Activated CD8-positive, alpha-beta memory T cell treated with anti-CD3 and anti-CD28 coated beads, Interleukin-2, amount 50 U/mL, for 1 hour (primary cell): ENCODE measurements around the gene PUS3.

ENCODE experiments used
- DNase-seq: peaks from one replicate; pipeline ENCODE4 v3.0.0-alpha.2; 2020; ENCODE audit errors: extremely low read depth

PUS3 gene

DNA sequence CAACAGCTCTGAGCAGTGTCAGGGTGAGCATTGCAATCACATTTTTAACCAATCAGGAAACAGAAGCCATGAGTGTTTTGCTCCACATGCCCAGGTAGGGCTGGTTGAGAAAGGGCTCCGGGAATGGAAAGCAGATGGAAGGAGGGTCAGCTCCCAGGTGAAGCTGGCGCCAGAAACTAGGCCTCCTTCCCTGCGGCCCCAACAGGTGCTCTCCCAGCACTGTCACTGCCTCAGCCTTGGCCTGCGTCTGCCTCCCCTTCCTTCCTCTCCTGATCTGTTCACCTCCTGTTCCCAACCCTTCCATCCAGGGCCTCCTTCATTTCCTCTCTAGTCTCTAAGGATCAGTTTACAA is 38.2 kb upstream of the PUS3 start:
- no peak for DNase-seq

DNA sequence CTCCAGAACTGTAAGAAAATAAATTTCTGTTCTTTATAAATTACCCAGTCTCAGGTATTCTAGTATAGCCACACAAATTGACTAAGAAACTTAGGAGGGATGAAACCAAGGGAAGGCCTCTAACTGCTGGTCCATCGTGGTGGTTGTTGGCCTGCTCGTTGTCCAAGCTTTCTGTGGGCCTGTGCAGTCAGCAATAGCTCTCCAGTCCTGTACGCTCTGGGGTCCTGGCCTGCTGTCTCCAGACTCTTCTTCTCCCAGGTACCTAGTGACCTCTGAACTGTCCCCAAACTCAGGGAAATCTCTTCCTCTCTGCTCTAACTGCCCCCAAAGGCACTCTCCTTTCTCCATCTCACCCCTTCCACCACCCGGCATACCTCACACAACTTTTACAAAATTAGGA is 37.1 kb upstream of the PUS3 start:
- DNase-seq = no peak

DNA sequence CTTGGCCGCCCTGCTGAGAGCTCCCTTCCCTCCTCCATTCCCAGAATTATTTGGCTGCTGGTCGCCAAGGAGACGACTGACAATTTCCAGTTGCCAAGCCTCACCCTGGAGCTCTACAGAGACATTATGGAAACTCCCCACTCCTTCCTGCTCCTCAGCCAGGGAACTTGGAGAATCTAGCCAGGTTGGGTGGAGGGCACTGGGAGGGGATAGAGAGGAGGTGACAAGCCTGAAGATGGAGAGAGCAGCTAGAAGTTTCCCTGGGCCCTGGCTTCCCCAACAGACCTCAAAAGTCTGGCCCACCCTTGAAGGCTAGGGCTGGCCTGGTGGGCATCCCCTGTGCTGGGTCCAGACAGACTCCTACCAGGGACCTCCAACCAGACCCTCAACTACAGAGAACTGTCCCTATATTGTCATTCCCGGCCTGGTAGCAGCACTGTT is 36.1 kb upstream of the PUS3 start:
- DNase-seq = no peak

DNA sequence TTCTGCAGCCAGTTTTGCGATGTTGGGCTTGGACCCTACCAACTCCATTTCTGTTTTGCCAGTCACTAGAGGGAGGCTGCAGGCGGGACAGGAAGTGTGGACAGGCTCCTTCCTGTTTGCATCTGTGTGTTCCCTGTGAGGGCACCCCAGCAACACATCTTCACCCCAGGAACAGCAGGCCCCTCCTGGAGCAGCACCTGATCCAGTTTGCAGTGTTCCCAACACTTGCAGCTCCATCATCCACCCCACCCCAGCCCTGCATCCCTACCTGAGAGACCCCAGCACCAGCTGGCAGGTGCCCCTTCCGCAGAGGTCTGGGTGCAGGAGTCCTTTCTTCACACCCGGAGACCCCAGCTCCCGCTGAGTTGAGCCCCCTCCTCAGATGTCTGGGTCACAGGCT is 35.4 kb upstream of the PUS3 start:
- no peak for DNase-seq

DNA sequence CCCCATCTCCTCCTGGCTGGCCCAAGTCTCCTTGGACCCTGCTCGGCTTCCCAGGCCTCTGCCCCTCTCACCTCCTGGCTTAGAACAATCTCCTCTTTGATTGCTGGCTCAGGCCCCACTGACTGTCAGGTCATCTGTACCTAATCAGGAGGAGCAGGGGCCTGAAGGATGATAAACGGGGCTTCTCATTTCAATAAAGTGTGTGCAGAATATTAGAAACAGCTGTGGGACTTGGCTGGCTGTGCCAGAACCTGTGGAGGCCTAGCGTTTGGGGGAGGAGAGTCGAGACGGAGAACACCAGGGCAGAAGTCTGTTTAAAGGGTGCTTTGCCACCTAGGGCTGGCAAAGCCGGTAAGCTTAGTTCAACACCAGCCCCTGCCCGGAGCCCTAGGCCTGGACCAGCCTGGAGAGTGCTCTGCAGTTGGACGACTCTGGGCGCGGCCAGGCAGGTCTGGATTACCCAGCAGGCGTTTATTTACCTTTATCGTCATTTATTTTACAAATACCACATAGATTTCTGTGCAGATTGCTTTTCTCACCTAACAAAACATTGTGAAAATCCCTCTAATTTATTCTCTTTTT is 32.7 kb upstream of the PUS3 start:
- no peak for DNase-seq

DNA sequence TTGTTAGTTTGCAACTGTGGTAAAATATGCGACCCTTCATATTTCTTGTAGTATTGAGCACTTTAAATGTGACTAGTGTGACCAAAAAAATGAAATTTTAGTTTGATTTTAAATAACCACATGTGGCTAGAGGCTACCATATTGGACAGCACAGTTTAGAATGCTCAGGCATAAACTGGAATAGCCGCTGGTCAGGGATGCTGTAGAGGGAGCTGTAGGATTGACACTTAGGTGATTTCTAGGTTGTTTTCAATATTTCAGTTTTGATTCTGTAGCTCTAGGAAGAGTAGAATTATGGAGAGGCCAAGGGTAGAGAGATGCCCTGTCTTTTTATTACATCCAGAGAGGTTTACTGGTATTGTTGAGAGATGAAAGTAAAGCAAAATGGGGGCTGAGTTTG is 32.0 kb upstream of the PUS3 start:
- DNase-seq = no peak

DNA sequence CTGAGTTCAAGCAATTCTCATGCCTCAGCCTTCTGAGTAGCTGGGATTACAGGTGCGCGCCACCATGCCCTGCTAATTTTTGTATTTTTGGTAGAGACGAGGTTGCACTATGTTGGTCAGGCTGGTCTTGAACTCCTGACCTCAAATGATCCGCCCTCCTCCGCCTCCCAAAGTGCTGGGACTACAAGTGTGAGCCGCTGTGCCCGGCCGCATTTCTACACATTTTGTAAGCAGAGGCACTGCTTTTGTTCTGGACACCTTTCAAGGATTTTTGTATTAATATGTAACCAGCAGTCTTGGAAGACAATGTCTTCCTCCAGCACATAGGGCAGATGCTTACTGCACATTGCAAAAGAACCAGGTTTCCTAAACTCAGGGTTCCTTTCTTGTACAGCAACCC is 31.5 kb upstream of the PUS3 start:
- no peak for DNase-seq

DNA sequence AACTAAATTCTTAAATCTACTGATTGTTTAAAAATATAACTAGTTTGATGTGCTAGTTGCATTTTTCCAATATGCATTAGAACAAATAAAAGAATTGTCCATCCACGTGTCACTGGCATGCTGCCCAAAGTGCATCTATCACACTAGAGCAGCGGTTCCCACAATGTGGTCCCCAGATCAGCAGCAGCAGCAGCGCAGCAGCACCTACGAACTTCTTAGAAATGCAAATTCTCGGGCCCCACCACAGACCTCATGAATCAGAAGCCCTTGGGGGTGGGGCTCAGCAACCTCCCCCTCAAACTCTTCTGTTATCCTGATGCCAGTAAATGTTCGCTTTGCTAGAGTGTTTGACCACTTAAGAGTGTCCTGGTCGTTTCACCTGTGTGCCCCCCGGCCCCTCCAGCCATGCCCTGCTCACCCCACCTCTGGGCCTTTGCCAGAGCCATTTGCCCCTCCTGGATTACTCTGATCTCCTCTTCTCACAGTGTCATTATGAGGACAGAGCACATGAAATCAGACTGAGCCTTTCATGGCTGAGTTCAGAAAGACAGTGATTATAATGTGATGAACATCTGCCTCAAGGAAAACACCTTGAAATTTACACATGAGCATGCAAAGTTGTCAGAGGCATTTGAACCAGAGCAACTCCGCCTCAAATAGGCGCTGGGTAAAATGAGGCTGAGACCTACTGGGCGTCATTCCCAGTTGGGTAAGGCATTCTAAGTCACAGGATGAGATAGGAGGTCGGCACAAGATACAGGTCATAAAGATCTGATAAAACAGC is 30.2 kb upstream of the PUS3 start:
- no peak for DNase-seq

DNA sequence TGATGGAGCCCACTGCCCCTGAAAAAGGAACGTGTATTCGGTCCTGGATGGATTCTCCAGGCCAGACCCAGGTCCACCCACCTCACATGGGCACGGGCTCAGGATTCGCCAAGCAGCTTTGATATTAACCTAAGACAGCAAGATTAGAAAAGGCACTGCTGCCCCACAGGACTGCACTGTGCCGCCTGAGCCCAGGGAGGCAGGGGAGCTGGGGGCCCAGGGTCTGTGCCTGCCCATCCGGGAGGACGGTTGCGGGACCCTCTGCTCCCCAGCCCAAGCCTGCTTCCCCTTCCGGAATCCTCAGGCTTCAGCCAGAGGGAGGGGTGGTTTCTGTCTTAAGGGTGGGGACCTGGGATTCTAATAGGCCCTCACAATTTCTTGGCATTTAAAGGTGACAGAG is 29.3 kb upstream of the PUS3 start:
- DNase-seq = no peak

DNA sequence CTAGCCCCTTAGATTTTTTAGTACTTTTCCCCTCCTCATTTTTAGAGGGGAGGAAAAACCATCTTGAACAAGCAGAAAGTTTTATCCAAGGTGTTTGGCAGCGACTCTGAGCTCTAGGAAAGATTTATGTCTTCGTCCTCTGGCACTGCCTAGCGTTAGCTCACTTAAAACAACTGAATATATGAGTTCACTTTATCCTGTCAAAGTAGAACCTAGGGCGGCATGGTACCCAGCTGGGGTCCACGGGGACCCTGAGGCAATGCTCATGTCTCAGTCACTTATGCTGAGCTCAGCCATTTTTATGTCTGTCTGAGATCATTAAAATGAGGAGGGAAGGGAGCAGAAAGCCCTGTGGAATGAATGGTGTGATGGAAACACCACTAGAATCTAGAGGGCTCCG is 28.7 kb upstream of the PUS3 start:
- no peak for DNase-seq

DNA sequence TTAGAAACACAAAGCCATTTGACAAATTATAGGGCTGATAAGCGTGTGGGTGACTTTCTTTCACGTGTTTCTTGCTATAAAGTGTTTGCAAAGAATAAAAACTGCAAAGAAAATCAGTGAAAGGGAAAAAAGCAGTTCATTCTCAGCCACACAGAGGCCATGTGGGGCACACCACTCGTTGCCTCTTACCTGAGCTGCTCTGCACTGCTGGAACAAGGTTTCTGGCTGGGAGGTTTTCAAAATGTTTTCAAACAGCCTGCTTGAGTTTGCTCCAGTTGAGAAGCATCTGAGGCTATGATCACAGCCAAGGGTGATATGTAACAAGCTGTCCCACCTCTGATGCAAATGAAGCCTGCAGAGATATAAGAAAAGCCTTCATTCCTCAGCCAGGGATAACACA is 28.1 kb upstream of the PUS3 start:
- no peak for DNase-seq

DNA sequence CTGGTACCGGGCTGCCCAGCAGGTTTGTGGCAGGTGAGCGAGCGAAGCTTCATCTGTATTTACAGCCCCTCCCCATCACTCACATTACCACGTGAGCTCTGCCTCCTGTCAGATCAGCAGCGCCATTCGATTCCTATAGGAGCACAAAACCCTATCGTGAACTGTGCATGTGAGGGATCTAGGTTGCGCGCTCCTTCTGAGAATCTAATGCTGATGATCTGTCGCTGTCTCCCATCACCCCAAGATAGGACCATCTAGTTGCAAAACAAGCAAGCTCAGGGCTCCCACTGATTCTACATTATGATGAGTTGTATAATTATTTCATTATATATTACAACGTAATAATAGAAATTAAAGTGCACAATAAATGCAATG is 27.1 kb upstream of the PUS3 start:
- no peak for DNase-seq

DNA sequence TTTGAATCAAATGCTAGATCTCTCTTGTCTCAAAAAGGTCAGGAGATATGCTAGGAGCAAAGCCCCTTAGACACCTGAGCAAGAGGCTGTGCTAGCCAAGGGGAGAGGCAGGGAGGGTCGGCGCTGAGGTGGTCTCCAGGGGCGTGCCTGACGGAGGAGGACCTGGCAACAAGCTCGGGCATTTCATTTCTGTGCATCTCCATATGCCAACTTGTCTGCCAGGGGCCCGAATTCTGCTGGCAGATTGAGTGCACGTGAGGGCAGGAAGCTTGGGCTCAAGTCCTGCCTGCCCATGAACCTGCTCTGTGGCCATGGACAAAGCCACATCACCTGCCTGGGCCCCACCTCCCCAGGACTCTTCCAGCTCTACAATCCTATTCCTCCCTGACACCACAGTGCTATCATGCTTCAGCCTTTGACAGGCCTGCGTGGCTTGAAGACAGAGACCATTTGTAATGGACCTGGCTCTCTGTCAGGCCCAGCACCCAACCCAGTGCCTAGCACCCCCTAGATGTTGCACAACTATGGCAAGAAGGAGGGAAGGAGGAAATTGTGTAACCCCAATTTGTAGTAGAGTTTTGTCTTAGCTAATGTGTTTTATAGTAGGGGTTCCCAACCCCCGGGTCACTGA is 26.6 kb upstream of the PUS3 start:
- no peak for DNase-seq

DNA sequence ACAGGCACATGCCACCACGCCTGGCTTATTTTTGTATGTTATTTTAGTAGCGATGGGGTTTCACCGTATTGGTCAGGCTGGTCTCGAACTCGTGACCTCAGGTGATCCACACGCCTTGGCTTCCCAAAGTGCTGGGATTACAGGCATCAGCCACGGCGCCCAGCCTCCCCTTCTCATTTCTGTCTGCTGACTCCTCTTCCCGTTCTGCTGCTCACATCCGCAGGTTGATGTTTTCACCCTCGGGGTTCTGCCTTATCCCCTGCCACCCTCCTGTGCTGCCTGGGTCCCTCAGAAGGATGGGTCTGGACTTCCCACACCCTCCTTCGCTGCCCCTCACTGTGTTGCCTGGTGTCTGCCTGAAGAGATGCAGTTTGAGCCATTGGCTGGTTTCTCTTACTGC is 23.7 kb upstream of the PUS3 start:
- no peak for DNase-seq

DNA sequence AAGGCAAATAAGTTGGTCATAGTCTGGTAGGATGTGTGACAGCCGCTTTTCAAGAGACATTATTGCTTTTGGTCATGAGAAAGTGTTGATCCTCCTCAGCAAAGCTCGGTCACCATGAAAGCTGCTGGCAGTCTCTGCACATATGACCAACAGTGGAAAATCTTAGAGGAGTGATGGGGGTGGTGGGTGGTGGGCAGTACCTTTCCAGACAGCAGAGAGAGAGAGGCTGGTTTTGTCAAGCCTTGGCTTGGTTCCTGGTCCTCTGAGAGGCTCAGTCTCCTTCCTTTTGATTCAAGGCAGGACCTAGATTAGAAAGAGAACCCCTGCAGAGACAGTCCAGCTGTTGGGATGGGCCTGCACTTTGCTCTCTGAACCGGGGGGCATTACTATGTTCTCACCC is 22.8 kb upstream of the PUS3 start:
- DNase-seq = no peak

DNA sequence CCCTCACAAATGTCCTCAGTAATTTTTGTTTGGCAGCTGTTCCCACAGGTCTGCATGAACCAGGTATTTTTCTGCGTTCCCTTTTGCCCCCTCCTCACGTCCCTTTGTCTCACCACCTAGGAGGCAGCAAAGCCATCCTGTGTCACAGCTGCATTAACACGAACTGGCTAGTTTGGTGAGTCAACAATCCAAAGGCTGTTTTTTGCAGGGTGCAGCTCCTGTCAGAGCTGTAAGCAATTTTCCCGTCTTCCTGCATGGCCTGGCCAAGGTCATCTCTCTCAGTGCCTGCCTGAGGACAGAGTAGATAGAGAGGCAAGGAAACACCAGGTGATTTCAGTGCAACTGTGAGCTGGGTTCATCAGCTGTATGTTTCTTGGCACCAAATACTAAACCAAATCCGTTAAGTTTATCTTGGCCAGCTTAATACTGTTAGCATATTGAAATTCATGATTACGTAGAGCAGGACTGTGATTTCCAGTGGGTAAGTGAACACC is 22.3 kb upstream of the PUS3 start:
- DNase-seq = no peak

DNA sequence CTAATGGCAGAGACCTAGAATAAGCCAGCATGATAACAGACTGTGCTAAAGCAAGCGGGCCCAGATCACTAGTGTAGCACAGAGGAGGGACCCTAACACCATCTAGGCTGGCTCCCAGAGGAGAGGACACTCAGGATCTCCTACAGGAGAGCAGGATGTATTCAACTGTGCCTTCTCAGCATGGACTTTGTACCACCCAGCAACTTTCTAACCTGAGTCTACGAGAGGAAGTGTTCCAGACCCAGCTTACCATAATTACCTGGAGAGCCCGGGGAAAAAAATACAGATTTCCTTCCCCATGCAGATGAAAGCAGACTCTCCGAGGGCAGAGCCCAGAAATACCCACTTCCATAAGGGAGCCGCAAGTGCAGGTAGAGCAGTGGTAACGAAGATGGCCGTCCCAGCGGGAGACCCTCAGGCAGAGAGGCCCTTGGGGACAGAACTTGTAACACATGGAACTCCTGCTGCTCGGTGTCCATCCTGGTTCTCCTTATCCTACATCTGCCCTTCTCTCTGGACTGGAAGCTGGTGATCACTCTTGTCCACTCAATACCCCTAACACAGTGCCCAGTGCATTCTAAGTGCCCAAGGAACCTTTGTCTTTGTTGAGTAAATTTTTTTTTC is 21.5 kb upstream of the PUS3 start:
- no peak for DNase-seq

DNA sequence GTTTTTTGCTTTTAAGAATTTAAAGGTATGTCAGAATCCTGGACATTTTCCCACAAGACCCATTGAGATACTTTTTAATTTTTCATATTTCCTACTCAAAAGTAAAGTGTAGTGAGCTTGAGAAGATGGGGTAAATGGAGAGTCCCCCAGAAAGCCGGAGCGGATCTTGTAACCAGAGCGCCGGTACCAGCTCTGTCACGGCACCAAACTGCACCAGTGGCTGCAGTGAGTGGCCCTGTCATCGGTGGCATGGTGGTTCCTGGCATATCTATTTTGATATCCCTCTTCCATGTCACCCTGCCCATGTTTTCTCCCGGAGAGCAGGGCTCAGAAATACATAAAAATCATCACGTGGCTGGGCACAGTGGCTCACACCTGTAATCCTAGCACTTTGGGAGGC is 20.6 kb upstream of the PUS3 start:
- DNase-seq = no peak

DNA sequence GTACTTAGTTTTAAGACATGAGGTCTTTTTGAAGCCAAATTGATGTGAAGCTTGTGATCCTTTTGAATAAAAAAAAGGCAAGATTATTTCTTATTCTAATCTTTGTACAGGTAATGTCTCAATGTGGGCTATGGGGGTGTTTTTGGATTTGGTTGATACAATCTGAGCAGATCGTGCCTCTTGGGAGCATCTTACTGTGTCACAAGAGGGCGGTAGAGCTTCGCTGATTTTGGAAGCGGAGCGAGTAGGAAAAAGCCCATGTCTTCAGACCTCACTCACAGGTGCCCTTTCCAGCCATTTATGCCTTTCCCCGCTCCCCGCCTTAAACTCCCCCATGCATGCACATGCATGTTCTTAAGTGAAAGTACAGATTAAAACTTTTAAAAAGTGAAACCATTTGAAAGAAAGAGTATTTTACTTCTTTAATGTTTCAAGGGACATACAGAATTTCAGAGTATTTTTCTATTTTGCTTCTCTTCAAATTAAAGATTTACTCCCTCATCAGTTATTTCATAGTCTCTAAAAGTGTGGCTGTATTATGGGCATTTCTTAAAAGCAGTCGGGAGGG is 20.1 kb upstream of the PUS3 start:
- DNase-seq = no peak

DNA sequence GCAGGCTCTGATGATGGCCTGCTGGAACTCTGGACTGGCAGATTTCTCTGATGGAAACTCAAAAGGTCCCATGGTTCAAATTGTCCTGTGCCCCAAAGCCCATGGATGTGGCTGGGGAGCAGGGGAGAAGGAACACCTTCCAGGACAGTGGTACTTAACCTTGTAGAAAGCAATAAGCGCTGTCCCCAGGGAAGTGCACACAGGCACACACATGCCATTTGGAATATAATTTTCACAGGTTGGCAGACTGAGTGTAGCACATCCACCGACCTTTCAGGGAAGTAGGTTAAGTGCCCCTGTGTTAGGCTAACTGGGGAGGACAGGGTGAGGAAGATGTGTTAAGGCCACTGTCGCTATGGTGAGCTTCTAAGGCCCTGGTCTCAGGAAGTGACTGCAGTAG is 19.1 kb upstream of the PUS3 start:
- DNase-seq = no peak

DNA sequence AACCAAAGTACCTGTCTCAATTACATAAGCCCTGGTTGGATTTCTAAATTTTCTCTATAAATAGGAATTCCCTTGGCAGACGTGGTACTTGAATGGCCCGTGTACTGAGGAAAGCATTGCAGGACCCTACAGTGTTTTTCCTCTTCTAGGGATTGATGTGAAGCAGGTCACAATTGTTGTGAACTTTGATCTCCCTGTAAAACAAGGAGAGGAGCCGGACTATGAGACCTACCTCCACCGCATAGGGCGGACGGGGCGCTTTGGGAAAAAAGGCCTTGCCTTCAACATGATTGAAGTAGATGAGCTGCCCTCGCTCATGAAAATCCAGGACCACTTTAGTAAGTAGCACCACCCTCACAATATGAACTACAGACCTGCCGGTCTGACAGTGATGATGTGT is 18.0 kb upstream of the PUS3 start:
- DNase-seq = no peak

DNA sequence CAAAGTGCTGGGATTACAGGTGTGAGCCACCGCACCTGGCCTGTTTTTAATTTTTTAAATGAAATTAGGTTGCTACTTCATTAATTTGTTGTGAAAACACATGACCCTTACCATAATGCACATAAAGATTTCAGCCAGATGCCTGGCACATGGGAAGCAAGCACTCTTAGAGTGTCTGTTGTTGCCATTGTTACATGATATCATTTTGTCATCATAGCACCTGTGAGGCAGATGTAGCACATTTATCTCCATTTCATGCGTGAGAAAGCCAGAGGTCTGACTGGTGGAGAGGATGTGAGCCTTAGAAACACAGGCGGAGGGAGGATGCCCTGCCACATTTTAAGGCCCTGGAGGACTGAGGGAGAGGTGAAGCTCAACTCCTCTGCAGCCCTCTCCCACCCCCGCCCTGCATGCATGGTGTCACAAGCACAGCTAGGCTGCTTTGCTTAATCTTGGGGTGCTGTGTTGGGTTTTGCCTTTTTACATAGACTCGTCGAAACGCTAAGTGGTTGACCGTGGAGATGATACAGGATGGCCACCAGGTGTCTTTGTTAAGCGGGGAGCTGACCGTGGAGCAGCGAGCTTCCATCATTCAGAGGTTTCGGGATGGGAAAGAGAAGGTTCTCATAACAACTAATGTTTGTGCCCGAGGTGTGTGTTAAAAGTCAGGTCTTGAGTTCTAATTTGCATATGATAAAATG is 15.3 kb upstream of the PUS3 start:
- no peak for DNase-seq
